Stimulated activated CD4-positive, alpha-beta T cell treated with anti-CD3 and anti-CD28 coated beads, Interleukin-4, amount 100 ng/mL, for 24 hours (primary cell): Measurements from ENCODE around the gene AMELX.

Experiments
- DNase-seq: peaks from one replicate; pipeline ENCODE4 v3.0.0-alpha.2; 2020

The AMELX gene

DNA sequence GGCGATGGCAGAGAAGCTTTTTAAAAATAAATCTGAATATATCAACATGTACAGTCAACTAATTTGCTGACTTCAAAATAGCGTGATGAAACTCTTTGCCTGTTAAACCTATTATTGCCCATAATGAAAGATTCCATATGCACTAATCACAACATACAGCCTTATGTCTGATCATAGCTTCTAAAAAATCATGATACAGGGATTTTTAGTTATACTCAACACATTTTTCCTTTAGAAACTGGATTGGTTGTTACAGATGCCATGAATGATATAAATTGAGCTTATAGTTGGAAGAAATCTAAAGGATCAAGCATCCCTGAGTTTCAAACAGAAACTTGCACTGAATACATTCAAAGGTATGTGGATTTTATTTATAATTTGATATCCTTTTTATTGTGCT is at the start of gene AMELX:
Gene AMELX, plus strand, starts transcription at position 301 of the 400 bp plus-strand sequence. CDS start 1,376 bp downstream, outside the sequence.
- DNase-seq: no peak

DNA sequence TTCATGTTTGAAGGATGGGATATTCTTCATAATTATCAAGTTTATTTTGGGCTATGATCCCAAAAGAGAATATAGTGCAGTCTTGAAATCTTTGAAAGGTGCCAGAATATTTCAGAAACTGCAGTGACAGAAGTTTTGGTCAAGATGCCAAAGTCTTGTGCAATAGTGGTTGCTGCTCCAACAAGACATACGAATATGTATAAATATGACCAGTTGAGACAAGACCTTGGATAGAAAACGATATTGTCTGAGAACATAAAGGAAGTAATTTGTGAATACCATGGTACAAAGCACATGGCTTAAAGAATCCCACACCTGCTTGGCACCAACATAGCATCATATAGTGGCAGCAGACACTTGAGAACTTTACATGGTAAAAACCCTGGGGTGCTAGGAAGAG is 48.6 kb upstream of the AMELX start:
- DNase-seq: no peak

DNA sequence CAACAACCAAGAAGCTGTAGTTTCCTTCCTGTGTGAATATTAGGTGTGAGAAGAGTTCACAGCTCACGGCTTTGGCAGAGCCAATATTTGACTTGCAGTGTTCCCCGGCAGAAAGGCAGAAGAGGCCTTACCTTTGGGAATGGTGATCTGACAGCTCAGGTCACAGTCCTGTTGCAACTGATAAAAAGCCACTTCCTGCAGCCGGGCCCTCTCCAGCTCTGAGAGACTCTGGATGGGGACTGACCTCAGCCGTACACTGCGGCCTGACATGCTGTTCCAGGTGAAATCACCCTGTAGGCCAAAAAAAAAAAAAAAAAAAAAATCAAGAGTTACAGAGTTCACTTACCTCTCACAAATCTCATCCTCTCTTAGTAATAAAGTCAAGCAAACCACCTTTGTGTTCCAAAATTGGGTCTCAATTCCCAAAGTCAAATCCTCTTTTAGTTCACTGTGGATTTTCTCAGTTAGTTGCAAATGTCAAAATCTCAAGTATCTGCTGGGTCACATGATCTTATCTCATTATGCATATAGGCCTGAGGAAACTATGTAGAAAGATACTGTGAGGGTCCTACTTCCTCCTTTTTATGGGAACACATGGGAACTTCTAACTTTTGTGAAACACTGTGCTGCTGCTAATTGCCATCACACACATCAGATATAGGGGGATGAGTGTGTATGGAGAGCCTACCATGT is 38.6 kb upstream of the AMELX start:
- no peak for DNase-seq

DNA sequence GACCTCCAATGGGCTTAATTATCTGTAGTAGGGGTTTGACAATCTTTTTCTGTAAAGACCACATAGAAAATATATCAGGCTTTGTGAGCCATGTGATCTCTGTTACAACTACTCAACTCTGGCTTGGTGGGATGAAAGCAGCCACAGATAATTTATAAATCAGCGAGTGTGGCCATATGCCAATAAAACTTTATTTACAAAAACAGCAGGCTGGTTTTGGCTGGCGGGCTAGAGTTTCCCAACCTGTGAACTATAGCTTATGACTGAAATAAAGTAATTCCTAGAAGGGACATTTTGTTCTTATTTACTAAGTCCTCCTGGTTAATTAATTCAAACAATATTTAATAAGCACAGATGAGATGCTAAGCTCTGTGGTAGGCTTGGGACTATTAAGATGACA is 35.9 kb upstream of the AMELX start:
- DNase-seq: no peak

- DNase-seq: no peak
Observed at GRCh38 chrX:11257711-11258110, 35.5 kb upstream of the AMELX start.

DNA sequence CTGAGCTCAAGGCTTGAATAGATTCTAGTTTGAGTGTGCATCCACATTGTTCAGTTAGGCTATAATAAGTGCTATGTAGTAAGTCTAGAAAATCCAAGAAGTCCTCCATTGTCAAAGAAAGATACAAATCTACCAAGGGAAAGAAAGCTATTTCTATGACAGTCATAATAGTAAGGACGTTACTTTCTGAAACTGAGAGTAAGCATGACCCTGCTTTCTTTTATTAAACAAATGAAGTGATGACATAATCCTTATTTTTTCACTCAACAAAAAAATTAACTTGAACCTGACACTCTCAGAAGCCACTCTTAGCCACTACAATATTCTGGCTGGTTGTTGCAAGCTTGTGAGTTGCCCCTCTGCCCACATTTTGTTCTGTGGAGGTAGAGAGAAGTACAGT is 33.8 kb upstream of the AMELX start:
- no peak for DNase-seq

- no peak for DNase-seq
Observed at GRCh38 chrX:11261260-11261659, 32.0 kb upstream of the AMELX start.

DNA sequence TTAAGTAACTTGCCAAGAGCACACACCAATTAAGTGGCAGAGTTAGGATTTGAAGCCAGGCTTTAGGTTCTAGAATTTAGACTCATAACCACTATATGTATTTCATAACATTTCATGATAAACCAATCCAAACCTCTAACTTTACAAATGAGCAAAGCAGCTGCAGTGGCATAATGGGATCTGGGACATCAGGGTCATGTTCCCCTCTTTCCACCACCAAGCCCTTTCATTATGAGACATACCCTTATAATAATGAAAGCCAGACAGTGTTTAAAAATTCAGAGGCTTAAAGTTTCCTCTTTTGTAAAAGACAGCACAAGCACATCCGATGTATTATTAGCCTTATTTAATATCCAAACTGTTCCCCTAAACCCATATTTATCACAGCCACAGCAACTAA is 28.3 kb upstream of the AMELX start:
- DNase-seq: no peak

DNA sequence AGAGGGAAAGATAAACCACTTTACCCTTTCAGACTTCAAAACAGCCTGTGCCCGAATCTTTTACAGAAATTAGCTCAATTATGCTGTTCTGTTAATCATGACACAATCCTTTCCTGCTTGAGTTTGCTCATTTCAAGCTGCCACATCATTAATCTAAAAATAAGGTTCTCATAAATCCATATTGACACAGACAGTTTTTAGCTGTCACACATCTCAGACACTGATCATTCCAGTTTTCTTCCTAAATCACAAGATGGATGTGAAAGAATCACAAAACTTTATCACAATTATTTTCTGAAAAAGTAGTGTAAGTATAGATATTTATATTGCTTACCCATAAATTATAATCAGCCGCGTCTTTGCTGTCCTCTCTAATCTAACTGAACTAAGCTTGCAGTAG is 27.9 kb upstream of the AMELX start:
- no peak for DNase-seq

DNA sequence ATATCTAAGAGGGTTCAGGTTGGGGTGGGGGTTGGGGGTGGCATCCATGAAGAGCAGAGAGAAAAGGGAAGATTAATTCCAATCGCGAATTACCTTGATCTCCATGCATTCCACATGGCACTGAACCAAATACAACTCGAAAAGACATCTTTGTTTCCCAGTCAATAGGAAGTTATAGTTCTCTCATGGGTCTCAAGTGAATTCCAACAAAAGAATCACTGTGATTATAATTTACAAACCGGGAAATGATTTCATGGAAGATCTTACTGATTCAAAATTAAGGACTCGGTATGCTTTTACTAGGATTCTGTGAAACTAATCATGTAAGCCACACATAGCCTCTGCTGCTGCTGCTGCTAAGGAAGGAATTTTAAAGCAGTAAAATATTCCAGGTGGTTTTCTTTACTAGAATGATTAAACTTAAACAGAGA is 26.6 kb upstream of the AMELX start:
- DNase-seq: no peak

DNA sequence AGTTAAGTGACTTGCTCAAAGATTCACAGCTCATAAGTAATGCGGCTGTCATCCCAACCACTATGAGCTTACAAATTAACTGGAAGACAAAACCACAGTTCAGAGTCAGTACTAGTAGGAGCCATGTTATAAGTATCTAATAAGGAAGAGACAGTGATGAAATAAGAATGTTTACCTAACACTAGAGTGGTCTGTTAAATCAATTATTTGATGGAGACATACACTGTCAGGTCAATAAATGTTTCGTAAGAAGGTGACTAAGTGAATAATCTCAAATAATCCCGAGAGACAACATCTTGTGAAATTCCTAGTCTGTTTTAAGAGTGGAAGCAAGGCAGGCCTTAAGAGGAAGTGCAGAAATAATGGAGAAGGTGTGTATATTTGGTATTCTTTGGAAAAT is 25.8 kb upstream of the AMELX start:
- no peak for DNase-seq

- no peak for DNase-seq
Observed at GRCh38 chrX:11269006-11269405, 24.2 kb upstream of the AMELX start.

- DNase-seq: no peak
Observed at GRCh38 chrX:11269996-11270395, 23.2 kb upstream of the AMELX start.

DNA sequence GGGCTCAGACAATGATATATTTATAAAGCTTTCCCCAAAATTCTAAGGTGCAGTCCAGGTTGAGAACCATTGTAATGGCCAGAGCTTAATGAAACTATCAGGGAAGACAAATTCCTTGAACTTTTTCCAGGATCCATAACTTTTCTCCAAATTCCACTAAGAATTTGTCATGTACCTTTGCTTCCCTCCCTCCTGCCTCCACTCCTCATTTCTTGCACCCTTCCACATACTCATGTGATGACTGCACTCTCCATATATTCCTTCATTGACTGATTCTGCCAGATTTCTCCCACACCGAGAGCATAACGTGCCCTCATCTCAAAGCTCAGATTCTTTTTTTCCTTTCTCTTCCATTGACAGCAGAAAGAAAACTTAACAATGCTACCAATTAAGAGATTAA is 20.9 kb upstream of the AMELX start:
- no peak for DNase-seq

DNA sequence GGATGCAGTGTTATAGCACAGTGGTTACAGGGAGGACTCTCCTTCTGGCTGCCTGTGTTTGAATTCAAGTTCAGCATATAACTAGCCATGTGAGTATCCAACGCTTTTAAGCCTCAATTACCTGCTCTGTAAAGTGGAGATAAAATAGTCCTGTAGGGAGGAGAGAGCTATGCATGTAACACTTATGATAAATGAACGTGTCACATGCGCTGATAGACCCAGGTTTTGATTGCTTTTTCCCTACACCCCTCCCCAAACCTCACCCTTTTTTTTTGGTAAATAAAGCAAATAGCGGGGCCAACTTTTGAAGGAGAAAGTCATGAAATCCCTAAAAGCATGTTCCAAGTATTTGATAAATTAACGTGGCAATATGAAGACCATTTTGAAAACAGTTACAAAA is 20.4 kb upstream of the AMELX start:
- no peak for DNase-seq

- no peak for DNase-seq
Observed at GRCh38 chrX:11273544-11273943, 19.7 kb upstream of the AMELX start.

GRCh38 chrX:11282043-11282442 is 11.2 kb upstream of the AMELX start:
- no peak for DNase-seq

DNA sequence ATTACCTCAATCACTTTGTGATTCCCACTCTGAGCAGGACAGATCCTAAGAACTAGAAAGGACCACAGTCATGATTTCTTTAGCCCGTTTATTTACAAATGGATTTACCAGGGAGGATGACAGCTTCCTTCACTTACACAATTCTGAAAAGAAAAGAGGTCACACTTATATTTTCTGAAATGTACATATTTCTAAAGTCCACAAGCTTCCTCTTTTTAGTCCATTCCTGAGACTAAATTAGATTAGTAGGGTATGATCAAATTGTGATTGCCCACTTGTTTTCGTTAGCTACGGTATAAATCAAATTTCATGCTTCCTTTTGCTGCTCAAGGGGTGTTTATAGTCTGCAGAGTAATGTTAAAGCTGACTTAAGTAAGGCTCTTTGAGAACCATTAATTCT is 7.6 kb upstream of the AMELX start:
- no peak for DNase-seq

DNA sequence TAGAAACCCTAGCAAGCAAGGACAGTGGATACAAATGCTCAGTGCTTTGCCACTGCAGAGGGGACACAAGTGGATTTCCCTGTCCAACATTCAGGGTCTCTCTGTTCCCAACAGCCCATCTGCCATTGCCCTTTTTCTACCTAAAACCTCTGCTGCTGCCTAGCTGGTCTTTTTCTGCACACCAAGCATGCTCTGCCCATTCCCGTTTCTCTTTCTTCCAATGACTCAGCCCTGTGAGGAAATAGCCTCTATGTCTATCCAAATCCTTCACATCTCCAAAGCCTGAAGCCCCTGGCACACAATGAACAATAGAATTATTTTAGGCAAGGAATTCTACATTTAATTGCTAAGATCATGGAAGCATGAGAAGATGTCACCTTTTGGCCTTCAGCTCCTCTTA is 5.7 kb upstream of the AMELX start:
- no peak for DNase-seq

GRCh38 chrX:11290416-11291102 is 2.7 kb upstream of the AMELX start:
- no peak for DNase-seq

DNA sequence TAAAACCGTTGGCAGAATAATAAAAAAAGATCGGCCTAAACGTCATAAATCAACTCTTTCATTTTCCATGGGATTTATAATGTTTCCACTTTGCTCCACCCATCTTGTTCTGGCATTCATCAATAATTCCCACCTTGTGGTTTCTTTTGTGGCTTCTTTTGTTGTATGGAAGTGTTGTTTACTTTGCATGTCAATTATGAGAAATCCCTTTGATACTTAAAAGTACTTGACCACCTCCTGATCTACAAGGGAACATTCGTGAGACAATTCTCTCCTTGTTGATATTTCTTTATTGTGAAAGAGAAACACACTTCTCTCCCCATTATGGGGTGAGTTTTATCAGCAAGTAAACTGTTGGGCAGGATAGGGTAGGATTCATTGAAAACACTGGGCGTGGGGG is 2.8 kb downstream of the AMELX start:
- DNase-seq: no peak

GRCh38 chrX:11298600-11298999 is 5.4 kb downstream of the AMELX start:
- no peak for DNase-seq

GRCh38 chrX:11304829-11305228 is 11.6 kb downstream of the AMELX start:
- no peak for DNase-seq

DNA sequence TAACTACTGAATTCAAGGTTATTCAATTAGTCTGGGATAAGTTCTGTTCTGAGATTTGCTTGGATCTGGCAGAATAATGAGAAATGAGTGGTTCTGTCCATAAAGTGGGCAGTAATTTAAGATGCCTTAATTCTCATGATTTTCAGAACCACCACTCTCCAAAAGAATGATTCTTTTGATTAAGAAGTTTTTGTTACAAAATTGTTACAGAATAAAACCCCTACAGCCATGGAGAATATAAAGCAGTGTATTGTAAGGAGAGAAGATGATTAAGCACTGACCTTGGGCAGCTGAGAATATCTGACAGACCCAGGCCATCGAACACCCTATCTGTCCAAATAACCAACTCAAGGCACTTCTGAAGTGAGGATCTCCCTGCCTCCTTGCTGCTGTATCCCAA is 12.4 kb downstream of the AMELX start:
- DNase-seq: no peak

GRCh38 chrX:11309220-11309619 is 16.0 kb downstream of the AMELX start:
- no peak for DNase-seq
